GM13977 (cell line): Measurements from ENCODE around the gene COMT.

Experiments used
- DNase-seq: peaks from one replicate; pipeline ENCODE4 v3.0.0; 2012; ENCODE audit warnings: low spot score
- CTCF ChIP-seq: IDR thresholded peaks from 2 replicates; pipeline ENCODE4 v1.5.1; 2012; ENCODE audit warnings: mild to moderate bottlenecking, control low read depth; ENCODE audit not compliant: insufficient read depth; ENCODE audit errors: extremely low read depth, missing control alignments
- in situ Hi-C: fragments of 300-500 bp; cut with MboI; formaldehyde crosslinking; loops from one replicate; pipeline ENCODE4 v1.12.0; 2022; ENCODE audit warnings: low sequenced_read_pairs, low pct_unique_long_range_greater_than_20kb, mixed read lengths, inconsistent platforms; ENCODE audit not compliant: unreplicated experiment

Gene COMT

GRCh38 chr22:19983741-19984140 lies 42.2 kb downstream of the COMT start:
- no peak for TF ChIP-seq CTCF
- in situ Hi-C loops: no loop called here
- DNase-seq: no peak

GRCh38 chr22:19984201-19984753 lies 42.7 kb downstream of the COMT start:
- DNase-seq: no peak
- in situ Hi-C loops: no loop called here
- TF ChIP-seq CTCF: no peak

- no peak for DNase-seq
- TF ChIP-seq CTCF: no peak
- in situ Hi-C loops: no loop called here
These were observed 43.6 kb downstream of the COMT start for GRCh38 chr22:19984851-19985811.

- in situ Hi-C loops: no loop called here
- TF ChIP-seq CTCF: no peak
- DNase-seq: no peak
These were observed 44.4 kb downstream of the COMT start for GRCh38 chr22:19986011-19986409.

- DNase-seq: peak; percentile 99
- in situ Hi-C loops: no loop called here
- TF ChIP-seq CTCF: no peak
These were observed 45.1 kb downstream of the COMT start for GRCh38 chr22:19986410-19987341.
